Globus pallidus (tissue), 1 donor: Measurements from ENCODE around the gene SLC39A5.

ENCODE experiments used
- DNase-seq: peaks from one replicate; pipeline ENCODE4 v3.0.0-alpha.2; 2015; ENCODE audit warnings: low spot score

SLC39A5 gene

DNA sequence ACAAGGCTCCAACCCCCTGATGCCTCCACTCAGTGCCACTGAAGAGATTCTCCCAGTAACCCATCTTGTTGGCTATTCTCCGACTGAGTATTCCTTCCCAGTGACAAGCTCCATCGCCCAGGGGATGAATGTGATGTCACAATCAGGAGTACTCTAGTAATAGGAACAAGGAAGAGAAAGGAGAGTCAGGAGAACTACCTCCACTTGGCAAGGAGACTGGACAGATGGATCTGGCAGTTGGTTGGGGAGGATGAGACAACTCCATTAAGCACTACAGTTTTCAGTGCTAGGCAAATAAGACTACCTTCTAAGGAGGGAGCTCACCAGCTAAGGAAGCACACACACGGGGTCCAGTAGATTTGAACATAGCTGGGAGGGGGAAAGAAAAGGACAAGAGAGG, 13.4 kb upstream of the SLC39A5 start:
- no peak for DNase-seq

DNA sequence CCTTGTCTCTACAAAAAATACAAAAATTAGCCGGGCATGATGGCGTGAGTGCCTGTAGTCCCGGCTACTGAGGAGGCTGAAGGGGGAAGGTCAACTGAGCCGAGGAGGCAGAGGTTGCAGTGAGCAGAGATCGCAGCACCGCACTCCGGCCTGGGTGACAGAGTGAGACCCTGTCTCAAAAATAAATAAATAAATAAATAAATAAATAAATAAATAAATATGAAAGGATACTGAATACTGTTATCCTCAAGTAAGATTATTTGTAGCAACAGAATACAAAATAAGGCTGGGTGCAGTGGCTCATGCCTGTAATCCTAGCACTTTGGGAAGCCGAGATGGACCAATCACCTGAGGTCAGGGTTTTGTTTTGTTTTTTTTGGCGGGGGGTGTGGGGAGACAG, 10.0 kb upstream of the SLC39A5 start:
- no peak for DNase-seq

DNA sequence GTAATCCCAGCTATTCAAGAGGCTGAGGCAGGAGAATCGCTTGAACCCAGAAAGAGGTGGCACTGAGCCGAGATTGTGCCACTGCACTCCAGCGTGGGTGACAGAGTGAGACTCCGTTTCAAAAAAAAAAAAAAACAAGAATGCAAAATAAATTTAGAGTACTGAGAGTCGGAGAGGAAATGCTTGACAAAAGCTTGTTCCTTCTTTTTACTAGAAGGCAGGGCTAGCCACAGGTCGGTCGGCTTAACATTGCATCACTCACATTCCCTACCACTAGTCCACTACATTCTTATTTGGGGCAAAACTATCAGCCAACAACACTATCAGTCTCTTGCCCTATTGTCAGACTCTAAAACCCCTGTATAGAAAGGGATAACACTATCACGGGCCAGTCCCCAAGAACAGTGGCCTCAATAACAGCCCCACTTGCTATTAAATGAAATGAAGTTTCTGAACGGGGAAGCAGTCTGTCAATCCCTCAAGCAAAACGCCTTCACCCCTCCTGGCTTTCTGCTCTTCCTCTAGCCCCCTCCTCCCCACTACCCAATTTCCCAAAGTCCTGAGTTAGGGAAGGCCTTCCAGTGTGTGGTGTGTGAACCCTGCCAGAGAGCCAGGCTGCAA, 9.1 kb upstream of the SLC39A5 start:
- peak; percentile 46 for DNase-seq

DNA sequence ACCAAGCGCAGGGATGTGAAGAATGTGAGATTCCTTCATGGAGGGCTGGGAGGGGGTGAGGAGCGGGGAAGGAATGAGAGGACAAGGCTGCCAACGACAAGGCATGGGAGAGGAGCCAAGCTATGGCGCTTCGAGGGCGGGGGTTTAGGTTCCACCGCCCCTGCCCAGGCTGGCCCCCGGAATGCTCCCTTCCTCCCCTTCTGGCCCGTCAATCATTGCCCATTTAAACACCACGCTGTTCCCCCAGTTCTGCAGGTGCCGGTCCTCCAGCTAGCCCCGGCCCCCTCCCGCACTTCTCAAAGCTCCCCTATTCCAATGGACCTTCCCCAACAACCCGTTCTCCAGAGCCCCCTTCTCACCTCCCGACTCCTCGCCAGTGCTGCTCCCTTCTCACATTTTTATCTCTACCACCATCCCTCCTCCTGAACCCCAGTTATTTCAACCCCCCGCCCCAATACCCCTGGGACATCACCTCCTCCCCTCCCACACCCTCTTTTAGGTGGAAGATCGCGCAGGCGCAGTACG, 8.6 kb upstream of the SLC39A5 start:
- peak; percentile 46 for DNase-seq

DNA sequence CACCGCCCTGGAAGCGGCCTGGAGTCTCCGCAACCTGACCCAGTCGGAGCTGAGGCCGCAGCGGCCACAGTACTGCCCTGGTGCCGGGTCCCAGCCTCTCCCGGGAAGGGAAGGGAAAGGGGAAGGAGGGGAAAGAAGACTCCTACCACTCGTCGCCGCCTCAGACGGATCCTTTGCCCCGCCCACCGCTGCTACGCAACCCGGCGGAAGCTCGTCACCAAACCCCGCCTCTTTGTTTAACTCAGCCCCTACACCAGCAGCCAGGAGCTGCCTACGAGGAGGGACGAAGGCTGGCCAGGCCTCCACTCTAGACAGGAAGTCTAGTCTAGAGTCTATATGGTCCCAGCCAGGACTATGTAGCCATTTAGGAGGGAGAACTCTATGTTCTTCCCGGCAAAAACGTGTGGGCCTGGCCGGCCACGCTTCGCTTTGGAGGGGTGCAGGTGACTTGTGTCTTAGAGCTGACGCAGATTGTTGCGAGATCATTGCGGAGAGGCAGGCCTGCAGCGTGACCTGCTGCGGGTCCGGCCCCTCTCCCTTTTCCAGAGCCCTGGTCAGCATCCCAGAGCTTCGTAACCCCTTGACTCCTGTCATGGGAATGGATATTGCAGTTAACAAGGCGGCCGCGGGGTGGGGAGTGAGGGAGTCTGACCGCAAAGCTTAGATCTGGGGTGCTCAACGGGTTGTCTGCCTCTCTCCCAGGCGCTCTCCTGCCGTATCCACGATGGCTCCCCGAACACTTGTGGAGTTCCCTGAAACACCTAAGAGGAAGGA, 7.9 kb upstream of the SLC39A5 start, which contains the start of gene RNF41:
TSS of gene RNF41 (minus strand) at position 166 of the 774 bp plus-strand sequence. CDS start 7,875 bp downstream, outside the sequence.
- DNase-seq = peak; percentile 97

DNA sequence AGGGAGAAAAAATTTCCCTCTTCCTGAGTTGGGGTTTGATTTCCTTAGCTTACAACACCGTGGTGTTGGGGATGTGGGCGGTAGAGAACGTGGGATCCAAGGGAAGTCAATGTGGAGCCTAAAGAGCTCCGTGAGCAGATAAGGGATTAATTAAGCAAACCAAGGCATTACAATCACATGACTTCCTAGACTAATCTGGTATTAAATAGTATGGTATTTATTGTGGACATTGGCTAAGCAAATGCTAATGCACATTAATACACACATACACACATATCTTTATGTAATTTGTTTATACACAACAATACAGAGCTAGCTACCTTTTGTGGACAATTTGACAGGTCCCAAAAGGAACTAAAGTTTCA, 7.3 kb upstream of the SLC39A5 start:
- no peak for DNase-seq

DNA sequence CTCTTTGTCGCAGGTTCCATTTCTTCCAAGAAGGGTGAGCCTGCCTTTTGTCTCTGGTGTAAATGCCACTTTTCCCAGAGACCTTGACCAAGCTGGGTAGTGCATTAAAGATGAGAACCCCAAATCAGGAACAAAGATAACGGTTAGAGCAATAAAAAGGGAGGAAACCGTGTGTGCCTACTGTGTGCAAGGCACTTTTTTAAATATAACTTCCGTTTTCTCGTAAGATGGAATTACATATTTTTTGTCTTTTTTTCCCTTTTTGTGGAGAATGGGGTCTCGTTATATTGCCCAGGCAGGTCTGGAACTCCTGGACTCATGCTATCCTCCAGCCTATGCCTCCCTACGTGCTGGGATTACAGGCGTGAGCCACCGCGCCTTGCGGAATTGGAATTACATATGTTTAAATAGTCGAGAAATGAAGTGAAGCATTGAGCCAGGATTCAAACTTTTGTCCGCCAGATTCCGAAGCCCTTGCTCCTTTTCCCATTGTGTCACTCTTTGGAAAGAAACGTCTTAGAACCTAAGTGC, 6.2 kb upstream of the SLC39A5 start:
- DNase-seq = no peak

DNA sequence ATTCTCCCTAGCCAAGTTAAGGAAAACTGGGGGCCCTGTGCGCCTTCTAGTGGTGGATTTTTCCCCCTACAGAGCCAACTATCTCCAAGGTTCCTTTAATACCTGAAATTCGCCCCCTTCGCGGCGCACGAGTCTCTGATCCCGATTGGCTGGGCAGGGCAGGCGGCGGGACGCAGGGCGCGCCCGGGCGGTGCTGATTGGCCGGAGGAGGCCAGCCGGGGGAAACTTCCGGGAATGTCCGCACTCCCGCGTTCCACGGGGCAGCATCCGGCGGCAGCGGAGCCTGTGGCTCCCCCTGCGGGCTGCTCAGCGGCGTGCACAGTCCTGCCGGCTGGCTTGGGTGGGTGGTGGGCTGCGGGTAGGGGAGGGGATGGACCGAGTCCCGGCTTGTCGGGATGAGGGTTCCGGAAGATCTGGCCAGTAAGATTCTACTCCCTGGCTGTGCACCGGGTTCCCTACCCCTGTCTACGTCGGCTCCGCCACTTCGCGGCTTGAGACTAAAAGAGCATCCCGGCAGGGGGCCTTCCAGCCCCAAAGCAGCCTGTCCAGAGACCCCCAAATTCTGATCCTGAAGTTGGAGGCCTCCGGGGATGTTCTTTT, 5.6 kb upstream of the SLC39A5 start, which contains the start of gene NABP2:
TSS of gene NABP2 (plus strand) at position 241 of the 600 bp plus-strand sequence. CDS start 515 bp downstream, outside the sequence.
- DNase-seq = peak; percentile 96

DNA sequence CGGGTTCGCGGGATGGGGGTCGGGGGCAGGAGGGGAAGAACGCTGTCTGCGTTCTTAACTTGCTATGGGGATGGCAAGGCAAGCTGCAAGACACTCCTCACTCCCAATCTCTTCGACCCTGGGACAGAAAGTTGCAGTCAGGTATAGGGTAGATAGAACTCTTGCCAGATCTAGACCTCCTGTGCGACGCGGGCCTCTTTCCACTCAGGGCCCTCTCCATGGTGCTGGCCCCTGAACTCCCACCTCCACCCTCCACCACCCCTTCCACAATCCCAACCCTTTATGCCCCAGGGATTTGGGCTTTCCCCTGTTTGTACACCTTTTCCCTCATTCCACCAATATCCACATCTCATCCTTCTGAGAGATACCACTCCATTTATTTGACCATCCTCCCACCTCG, 4.9 kb upstream of the SLC39A5 start:
- no peak for DNase-seq

DNA sequence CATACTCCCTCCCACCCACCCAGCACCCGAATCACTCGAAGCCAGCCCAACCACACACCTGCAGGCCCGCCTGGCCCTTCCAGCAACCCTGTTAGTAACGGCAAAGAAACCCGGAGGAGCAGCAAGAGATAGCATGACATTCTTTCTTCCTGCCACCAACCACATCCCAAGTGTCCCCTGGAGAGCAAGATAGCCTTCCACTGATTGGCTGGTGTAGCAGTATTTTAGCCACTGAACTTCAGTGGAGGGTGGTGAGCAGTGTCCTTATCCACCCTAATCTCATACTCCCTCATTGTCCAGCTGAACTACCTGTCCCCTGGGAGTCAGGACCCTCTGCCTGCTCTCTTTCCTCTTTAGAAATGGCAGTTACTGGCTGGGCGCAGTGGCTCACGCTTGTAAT, 769 bp upstream of the SLC39A5 start:
- no peak for DNase-seq

DNA sequence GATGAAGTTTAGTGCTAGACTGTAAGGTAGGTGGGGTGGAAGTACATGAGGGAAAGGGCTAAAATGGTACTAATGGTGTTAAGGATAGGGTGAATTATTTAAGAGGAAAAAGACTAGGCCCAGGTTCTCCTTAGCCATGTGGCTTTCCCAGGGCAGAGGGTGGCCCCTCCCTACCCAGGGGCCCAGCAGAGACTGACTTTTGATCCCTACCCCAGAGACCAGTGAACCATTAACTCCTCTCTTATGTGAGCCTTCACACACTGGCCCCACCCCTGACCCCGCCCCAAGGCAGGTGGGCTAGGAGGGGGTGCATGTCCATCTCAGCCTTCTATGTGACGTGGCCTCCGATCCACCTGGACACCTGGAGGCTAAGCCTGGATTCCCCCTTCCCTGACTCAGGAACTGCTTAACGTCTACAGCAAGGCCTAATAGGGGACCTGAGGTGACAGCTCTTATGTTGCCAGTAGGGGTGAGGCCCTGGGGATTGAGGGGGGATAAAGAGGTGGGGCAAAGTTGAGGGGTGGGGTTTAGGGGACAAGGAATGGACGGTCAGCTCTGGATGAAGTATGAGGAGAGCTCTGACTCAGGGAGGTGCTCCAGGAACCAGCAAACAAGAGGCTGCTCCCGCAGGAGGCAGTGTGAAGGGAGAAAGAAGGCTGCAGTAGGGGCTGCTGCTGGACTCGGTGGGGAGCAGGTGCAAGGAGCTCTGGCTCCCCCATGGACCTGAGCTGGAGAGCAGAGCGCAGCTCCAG, 757 bp downstream of the SLC39A5 start:
- DNase-seq = no peak

DNA sequence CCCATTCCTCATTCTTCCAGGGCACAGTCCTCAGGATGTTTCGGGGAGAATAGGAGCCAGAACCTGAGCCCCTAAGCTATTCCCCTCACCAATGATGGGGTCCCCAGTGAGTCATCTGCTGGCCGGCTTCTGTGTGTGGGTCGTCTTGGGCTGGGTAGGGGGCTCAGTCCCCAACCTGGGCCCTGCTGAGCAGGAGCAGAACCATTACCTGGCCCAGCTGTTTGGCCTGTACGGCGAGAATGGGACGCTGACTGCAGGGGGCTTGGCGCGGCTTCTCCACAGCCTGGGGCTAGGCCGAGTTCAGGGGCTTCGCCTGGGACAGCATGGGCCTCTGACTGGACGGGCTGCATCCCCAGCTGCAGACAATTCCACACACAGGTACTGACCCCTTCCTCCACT, 1.3 kb downstream of the SLC39A5 start:
- DNase-seq = no peak

DNA sequence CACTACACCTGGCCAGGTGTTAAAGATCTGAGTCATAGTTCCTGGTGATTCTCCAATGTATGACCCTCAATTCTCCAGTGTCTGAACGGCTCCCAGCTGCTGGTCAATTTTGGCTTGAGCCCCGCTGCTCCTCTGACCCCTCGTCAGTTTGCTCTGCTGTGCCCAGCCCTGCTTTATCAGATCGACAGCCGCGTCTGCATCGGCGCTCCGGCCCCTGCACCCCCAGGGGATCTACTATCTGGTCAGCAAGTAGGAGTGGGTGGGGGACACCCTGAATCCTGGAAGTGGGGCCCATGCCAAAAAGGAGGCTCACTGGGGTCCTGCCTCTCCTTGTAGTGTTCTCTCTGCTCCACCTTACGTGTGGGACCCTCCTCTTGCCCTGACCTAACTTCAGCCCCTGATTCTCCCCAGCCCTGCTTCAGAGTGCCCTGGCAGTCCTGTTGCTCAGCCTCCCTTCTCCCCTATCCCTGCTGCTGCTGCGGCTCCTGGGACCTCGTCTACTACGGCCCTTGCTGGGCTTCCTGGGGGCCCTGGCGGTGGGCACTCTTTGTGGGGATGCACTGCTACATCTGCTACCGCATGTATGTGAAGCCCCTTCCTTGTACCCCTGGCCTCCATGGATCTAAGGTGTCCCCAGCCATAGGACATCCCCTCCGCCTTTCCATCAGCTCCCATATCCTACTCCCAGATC, 5.0 kb downstream of the SLC39A5 start:
- DNase-seq = no peak

DNA sequence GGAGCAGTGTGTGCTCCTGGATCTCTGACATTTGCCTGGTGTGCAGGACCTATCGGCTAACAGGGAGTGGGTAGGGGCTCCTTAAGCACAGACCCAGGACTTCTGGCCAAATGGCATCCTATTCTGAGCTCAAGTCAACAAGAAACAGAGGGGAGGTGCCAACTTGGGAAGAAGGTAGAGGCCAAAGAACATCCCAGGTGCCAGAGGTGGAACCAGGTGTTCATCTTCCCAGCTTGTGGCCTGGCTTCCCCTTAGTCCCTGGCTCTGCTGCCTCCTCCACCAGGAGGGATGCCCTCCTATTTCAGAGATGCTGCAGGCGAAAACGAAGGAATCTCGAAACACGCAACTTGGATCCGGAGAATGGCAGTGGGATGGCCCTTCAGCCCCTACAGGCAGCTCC, 6.2 kb downstream of the SLC39A5 start:
- DNase-seq = no peak

DNA sequence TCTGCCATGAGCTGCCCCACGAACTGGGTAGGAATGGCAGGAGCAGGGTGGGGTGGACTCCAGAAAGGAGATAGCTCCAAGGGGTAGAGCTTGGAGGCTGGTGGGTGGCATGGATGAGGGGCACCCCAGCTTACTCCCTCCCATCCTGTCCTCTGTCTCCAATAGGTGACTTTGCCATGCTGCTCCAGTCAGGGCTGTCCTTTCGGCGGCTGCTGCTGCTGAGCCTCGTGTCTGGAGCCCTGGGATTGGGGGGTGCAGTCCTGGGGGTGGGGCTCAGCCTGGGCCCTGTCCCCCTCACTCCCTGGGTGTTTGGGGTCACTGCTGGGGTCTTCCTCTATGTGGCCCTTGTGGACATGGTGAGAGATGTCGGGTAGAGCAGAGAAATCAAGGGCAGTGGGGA, 7.1 kb downstream of the SLC39A5 start:
- no peak for DNase-seq

DNA sequence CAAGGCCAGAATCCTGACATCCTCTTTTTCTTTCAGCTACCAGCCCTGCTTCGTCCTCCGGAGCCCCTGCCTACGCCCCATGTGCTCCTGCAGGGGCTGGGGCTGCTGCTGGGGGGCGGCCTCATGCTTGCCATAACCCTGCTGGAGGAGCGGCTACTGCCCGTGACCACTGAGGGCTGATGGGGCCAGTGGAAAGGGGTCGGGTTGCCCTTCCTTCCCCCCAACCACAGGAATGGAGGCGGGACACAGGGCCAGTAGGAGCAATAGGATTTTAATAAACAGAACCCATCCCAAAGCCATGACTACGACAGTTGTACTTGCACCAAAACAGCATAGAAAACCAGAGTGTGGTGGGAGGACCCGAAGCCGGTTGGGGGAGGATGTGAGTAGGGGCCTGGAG, 7.7 kb downstream of the SLC39A5 start:
- DNase-seq = no peak

DNA sequence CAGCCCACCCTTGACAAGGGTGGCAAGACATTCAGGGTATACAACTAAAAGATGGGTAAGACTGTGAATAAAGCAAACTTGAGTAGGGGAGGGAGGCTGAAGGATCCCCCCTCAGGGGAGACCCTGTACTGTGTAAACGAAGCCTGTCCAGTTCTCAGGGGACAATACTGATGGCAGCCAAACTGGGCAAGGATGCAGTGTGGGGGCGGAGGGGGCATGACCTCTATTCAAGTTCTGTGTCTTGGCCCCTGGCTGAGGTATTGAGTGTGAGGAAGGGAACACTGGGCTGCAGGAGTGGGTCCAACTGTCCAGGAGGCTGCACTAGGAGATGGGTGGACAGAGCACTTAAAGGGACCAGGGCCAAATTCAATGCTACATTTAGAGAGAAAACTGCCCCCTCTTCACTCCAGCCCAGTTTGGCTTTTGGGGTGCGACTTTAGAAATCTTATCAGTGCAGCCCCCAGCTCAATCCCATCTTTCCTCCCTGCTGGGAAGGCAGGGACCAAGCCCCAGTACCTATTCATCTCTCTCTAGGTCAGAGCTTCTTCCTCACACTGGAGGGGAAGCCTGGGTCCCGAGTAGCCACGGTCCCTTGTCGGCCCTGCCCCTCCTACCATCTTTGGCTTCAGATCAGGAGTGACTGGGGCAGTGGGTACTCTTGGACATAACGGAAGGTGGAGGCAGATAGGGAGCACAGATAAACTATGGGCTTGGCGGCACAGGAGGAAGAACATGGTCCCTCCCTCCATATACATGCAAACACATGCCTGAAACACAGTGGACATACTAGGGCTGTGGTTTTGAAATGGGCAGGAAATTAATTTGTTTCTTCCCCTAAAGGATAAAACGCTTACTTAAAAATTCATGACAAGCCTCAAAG, 11.8 kb downstream of the SLC39A5 start:
- no peak for DNase-seq

DNA sequence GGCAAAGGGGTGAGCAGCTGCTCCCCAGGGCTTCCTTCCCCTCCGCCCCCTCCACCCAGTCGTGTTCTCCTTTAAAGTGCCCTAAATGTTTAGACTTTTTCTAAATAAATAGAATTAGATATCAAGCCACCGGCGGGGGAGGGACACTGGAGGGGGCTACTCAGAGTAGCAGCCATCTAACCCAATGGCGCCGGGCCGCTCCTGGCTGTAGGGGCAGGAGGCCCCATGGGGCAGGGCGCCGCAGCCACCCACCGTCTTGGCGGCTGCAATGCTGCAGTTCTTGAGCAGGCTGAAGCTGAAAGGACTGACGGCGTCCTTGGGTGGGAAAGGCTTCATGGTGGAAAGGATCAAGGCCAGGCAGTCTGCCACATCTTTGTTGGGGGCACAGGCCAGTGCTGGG, 13.1 kb downstream of the SLC39A5 start:
- DNase-seq = no peak

DNA sequence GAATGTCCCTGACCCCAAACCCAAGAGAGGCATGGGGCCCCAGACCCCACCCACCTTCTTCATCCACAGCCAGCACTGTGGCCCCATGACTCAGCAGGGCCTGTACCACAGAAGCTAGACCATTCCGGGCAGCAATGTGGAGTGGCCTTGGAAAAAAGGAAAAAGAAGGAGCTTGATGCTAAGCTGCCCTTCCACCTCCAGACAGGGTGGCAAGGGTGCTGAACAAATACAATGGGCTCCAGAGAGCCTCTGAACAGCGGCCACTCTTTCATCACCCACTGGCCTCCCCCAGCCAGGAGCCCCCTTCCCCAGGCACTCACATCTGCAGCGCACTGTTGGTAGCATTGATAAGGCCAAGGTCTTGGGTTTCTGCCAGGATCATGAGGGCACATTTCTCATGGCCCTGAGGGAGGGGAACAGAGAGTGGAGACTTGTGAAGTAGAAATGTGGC, 13.9 kb downstream of the SLC39A5 start:
- DNase-seq = no peak

DNA sequence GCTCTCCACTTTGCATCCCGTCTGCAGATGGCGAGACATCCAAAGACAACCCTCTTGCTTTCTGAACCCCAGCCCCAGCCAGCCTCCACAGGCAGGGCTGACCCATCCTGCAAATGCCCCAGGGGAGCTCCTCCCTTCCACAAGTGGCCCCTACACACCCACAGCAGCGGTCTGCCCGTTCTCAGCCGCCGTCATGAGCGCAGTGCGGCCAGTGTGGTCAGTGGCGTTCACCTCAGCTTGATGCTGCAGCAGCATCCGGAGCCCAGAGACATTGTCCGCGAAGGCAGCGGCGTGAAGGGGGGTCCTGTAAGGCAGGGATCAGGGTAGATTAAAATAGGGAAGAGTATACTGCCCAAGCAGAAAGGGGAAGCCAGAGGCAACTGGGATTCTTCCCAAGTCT, 14.6 kb downstream of the SLC39A5 start:
- DNase-seq = no peak
